ENCODE results near the gene MAL.

DNA sequence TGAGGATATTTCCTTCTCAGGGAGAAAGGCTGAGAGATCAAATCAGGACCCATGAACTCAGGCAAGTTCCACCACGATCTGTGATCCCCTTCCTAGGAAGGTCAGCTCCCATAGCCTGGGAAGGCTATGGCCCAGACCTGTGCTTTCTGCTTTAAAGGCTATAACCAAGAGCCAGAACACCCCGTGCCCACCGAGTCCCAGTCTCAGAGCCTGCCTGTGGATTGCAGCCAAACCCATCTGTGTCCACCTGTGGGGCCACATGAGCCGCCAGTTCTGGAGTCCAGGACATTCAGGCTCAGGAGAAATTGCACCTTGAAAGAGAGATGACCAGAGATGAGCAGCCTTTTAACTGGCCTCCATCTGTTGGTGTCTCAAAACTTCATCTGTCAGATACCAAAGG lies 46.9 kb downstream of the MAL start:
- TF ChIP-seq EZH2 (IDR thresholded peaks at IDR 0.05; ENCODE audit: low read length, unreplicated experiment) = no peak
- TF ChIP-seq, protein P1, sequence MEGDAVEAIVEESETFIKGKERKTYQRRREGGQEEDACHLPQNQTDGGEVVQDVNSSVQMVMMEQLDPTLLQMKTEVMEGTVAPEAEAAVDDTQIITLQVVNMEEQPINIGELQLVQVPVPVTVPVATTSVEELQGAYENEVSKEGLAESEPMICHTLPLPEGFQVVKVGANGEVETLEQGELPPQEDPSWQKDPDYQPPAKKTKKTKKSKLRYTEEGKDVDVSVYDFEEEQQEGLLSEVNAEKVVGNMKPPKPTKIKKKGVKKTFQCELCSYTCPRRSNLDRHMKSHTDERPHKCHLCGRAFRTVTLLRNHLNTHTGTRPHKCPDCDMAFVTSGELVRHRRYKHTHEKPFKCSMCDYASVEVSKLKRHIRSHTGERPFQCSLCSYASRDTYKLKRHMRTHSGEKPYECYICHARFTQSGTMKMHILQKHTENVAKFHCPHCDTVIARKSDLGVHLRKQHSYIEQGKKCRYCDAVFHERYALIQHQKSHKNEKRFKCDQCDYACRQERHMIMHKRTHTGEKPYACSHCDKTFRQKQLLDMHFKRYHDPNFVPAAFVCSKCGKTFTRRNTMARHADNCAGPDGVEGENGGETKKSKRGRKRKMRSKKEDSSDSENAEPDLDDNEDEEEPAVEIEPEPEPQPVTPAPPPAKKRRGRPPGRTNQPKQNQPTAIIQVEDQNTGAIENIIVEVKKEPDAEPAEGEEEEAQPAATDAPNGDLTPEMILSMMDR (conservative IDR thresholded peaks at IDR 0.05; ENCODE audit: low read depth, low read length) = no peak
